K562 (cell line): ENCODE data around the gene MANF. TPM values are rescaled to one million over a fixed set of nuclear protein-coding genes. Genes with fewer than 3 reads are reported as not detected.

Source experiments
- ATAC-seq: fragments of 200-7000 bp; cut with Tn5 transposase; 3 replicates; pipeline ENCODE4 v1.9.1; 2020; ENCODE audit warnings: moderate library complexity
- BruUV-seq: library from RNA; stranded (reverse); fragments of 400-500 nt; replicated peaks from 2 replicates; lab custom pipeline; 2021; lab: Mats Ljungman, UMichigan
- CTCF ChIA-PET: fragments of 300-600 bp; formaldehyde crosslinking; extraction: SDS; loops from one replicate; lab custom pipeline; 2021; ENCODE audit warnings: low intra/inter-chr PET ratio; lab: Yijun Ruan, JAX
- POLR2A ChIA-PET: fragments of 300-600, 350-650 bp; sonication (Branson Sonifier 250); formaldehyde crosslinking; extraction: SDS; loops from one replicate; lab custom pipeline; 2021; ENCODE audit warnings: antibody characterized with exemption, inconsistent platforms; lab: Yijun Ruan, JAX
- DNase-seq, 4 experiments: peaks; one replicate each; pipeline versions ENCODE4 v3.0.0 to v3.0.0-alpha.2; 2011 to 2018; ENCODE audit warnings: low spot score in 3 of 4, mixed read lengths in 3 of 4; ENCODE audit errors: extremely low read depth in 1 of 4
- FAIRE-seq: peaks from 2 replicates; lab custom pipeline; 2011; peaks lifted over from hg19 to GRCh38; lab: Jason Lieb, UNC
- H2AFZ ChIP-seq: 2 replicates; pipeline ENCODE4 v1.6.0; 2011; ENCODE audit warnings: low read depth, low read length, control low read depth, inconsistent platforms
- H3K27ac ChIP-seq: fragments of 200-600 bp; 3 replicates; pipeline ENCODE4 v1.8.0; 2011; ENCODE audit warnings: low read depth, mild to moderate bottlenecking, control low read depth, inconsistent platforms, low read length, moderate library complexity, mixed read lengths; ENCODE audit errors: extremely low read depth
- H3K27me3 ChIP-seq, 2 experiments: fragments of 300-600 bp in 1 of 2; 2 replicates in 1 of 2; 3 replicates in 1 of 2; pipeline versions ENCODE4 v1.6.0 to v1.8.0; 2011; ENCODE audit warnings: inconsistent platforms in 2 of 2, low read length in 2 of 2, mild to moderate bottlenecking in 1 of 2, mixed read lengths in 1 of 2, moderate library complexity in 1 of 2; ENCODE audit not compliant: control insufficient read depth in 2 of 2, insufficient read depth in 2 of 2
- H3K36me3 ChIP-seq: fragments of 300-600 bp; 3 replicates; pipeline ENCODE4 v1.8.0; 2011; ENCODE audit warnings: mild to moderate bottlenecking, low read length, inconsistent platforms; ENCODE audit not compliant: control insufficient read depth, insufficient read depth
- H3K4me1 ChIP-seq, 2 experiments: fragments of 200-600 bp in 1 of 2; replicated peaks in 1 of 2; 2 replicates in 1 of 2; 3 replicates in 1 of 2; pipeline versions ENCODE4 v1.5.1 to v1.8.0; 2011; ENCODE audit warnings: inconsistent platforms in 2 of 2, low read length in 2 of 2, mild to moderate bottlenecking in 1 of 2, mixed read lengths in 1 of 2, moderate library complexity in 1 of 2; ENCODE audit not compliant: control insufficient read depth in 2 of 2, insufficient read depth in 2 of 2
- H3K4me2 ChIP-seq: 2 replicates; pipeline ENCODE4 v1.6.1; 2011; ENCODE audit warnings: low read length, control low read depth, inconsistent platforms, mixed read lengths; ENCODE audit not compliant: insufficient read depth
- H3K4me3 ChIP-seq: fragments of 200-600 bp; sonication (generic), shearing (Covaris generic); 2 replicates; pipeline ENCODE4 v1.5.1; 2016; ENCODE audit warnings: control low read depth, inconsistent platforms
- H3K79me2 ChIP-seq: fragments of 200-600 bp; 3 replicates; pipeline ENCODE4 v1.8.0; 2011; ENCODE audit warnings: low read length, inconsistent platforms; ENCODE audit not compliant: control insufficient read depth, insufficient read depth
- H3K9ac ChIP-seq, 2 experiments: 2 replicates each; pipeline versions ENCODE4 v1.6.0 to v1.6.1; 2011; ENCODE audit warnings: low read depth in 2 of 2, low read length in 2 of 2, control low read depth in 1 of 2, inconsistent platforms in 1 of 2, mild to moderate bottlenecking in 1 of 2, mixed read lengths in 1 of 2; ENCODE audit not compliant: insufficient read depth in 1 of 2
- H3K9me1 ChIP-seq: one replicate; pipeline ENCODE4 v1.6.0; 2011; ENCODE audit warnings: inconsistent platforms, mild to moderate bottlenecking, low read length, moderate library complexity; ENCODE audit not compliant: control insufficient read depth, insufficient read depth
- H3K9me3 ChIP-seq: replicated peaks from 2 replicates; pipeline ENCODE4 v1.5.1; 2011; ENCODE audit warnings: low read depth, low read length, inconsistent platforms; ENCODE audit not compliant: control insufficient read depth, insufficient read depth
- H4K20me1 ChIP-seq: replicated peaks from 2 replicates; pipeline ENCODE4 v1.6.1; 2011; ENCODE audit warnings: low read length, inconsistent platforms, mixed read lengths; ENCODE audit not compliant: control insufficient read depth, insufficient read depth
- FIP1L1 ChIP-seq: fragments of 200-400 bp; formaldehyde crosslinking; IDR thresholded peaks from 2 replicates; pipeline ENCODE4 v1.6.1; 2018; ENCODE audit warnings: mild to moderate bottlenecking, low read depth, low read length; ENCODE audit not compliant: poor library complexity, severe bottlenecking
- POLR2G ChIP-seq: fragments of 200-400 bp; formaldehyde crosslinking; IDR thresholded peaks from 2 replicates; pipeline ENCODE4 v1.6.1; 2017; ENCODE audit warnings: low read depth, mild to moderate bottlenecking, antibody characterized with exemption, low read length, moderate library complexity
- RBFOX2 ChIP-seq: fragments of 200-400 bp; formaldehyde crosslinking; IDR thresholded peaks from 2 replicates; pipeline ENCODE4 v1.6.1; 2017; ENCODE audit warnings: low read depth, mild to moderate bottlenecking, low read length, moderate library complexity
- WGBS: fragments of 100-300 bp; shearing (Covaris generic); methylation state at CpG from one replicate; pipeline ENCODE4 v1.1.6; 2016; ENCODE audit warnings: low coverage, mixed read lengths; ENCODE audit not compliant: insufficient coverage; ENCODE audit errors: missing lambda C conversion rate; 5-methylcytosine and 5-hydroxymethylcytosine counted together
- in situ Hi-C: fragments of 300-500 bp; cut with MboI; formaldehyde crosslinking; loops from 4 replicates; pipeline ENCODE4 v1.15.0; 2018; ENCODE audit warnings: inconsistent platforms, mixed read lengths
- intact Hi-C: fragments of 100-400 bp; cut with micrococcal nuclease; formaldehyde crosslinking; loops from 2 replicates; pipeline ENCODE4 v1.14.2; 2022
- polyA plus RNA-seq, 8 experiments: library from polyadenylated mRNA; depleted of rRNA in 4 of 8; stranded (reverse) in 5 of 8; unstranded in 3 of 8; fragments of >200 nt; fragmentation: Nextera tagmentation in 2 of 8; fragmentation: Illumina TruSeq in 1 of 8; extraction: Ambion mirVana in 2 of 8; extraction: Trizol in 1 of 8; gene quantifications; 2 replicates each; pipeline versions ENCODE4 v1.2.1 to v1.2.3, GENCODE V29; 2011 to 2014; ENCODE audit warnings: inconsistent platforms in 1 of 8, missing spikeins in 1 of 8
- total RNA-seq, 7 experiments: library from RNA; depleted of rRNA in 6 of 7; stranded (reverse); fragments of >200 nt in 6 of 7; fragmentation: Illumina TruSeq in 2 of 7; extraction: Trizol in 2 of 7; gene quantifications; 2 replicates each; pipeline versions ENCODE4 v1.2.1 to v1.2.3, GENCODE V29; 2011 to 2021; ENCODE audit warnings: low replicate concordance in 1 of 7
- TF ChIP-seq, protein P1 (sequence below): fragments of 450-650 bp; conservative IDR thresholded peaks from 2 replicates; pipeline ENCODE4 v1.6.1; 2016; ENCODE audit warnings: missing genetic modification characterization, low read depth, mild to moderate bottlenecking, missing compliant biosample characterization, moderate library complexity

MANF gene
- total and polyA plus RNA-seq, 9 of the 15 experiments (the other 6 are each of a cell fraction or from before 2014, with no cell fraction given) = 6.5 to 52.7 (median 42.3) TPM

GRCh38 chr3:51392355-51393133 is 7.5 kb downstream of the MANF start:
- Histone ChIP-seq H3K4me1 (peaks cover 18 to 34% of the 10 kb centered on the region in 2 experiments; a peak in 4 of 5 replicates), H3K27ac (peak overlapping the region; percentile 79; the same call in 2 of the 3 replicates), H3K4me2 (peak overlapping the region; percentile 84), H3K9me1 (peaks cover 16% of the 10 kb centered on the region), H3K27me3 (no peaks in the 10 kb centered on the region), H3K9me3 (no peaks in the 10 kb centered on the region), H3K79me2 (peaks cover 50% of the 10 kb centered on the region), H2AFZ (no peak overlapping the region), H3K36me3 (peaks cover 80% of the 10 kb centered on the region), H3K9ac (peak overlapping the region; percentile 81 to 92; a peak in 3 of 4 replicates), H4K20me1 (peaks cover 32% of the 10 kb centered on the region; the same call in 1 of the 2 replicates), H3K4me3 (peak overlapping the region; percentile 69)
- BruUV-seq = no TSS peak
- ChIA-PET CTCF (no interaction called here), POLR2A (interaction anchor here (0.6 to 1.1 kb wide), 2 partner anchors 19 to 24 kb away, joined by 3 to 4 read pairs; no protein-coding TSS in a partner anchor)
- no peak for FAIRE-seq
- in situ Hi-C loops = no loop called here
- ATAC-seq = no peak
- intact Hi-C loops = no loop called here
- TF ChIP-seq, protein P1, sequence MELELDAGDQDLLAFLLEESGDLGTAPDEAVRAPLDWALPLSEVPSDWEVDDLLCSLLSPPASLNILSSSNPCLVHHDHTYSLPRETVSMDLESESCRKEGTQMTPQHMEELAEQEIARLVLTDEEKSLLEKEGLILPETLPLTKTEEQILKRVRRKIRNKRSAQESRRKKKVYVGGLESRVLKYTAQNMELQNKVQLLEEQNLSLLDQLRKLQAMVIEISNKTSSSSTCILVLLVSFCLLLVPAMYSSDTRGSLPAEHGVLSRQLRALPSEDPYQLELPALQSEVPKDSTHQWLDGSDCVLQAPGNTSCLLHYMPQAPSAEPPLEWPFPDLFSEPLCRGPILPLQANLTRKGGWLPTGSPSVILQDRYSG (tag) = no peak
- TF ChIP-seq RBFOX2 (peak; percentile 47), POLR2G (0 out of 2 replicates have a peak, but pooled peaks have one; percentile 8), FIP1L1 (no peak)
- 82% methylated on average over 20 of the region's 42 CpGs for WGBS
- DNase-seq = peak in 2 of 4 experiments; percentile 13 to 14
